GM18526 (cell line): ENCODE results near the gene PLEKHA8.

Experiments
- POLR2A ChIP-seq: IDR thresholded peaks from 3 replicates; pipeline ENCODE4 v1.6.1; 2011; ENCODE audit not compliant: insufficient read length; ENCODE audit errors: extremely low read depth

PLEKHA8 gene

DNA sequence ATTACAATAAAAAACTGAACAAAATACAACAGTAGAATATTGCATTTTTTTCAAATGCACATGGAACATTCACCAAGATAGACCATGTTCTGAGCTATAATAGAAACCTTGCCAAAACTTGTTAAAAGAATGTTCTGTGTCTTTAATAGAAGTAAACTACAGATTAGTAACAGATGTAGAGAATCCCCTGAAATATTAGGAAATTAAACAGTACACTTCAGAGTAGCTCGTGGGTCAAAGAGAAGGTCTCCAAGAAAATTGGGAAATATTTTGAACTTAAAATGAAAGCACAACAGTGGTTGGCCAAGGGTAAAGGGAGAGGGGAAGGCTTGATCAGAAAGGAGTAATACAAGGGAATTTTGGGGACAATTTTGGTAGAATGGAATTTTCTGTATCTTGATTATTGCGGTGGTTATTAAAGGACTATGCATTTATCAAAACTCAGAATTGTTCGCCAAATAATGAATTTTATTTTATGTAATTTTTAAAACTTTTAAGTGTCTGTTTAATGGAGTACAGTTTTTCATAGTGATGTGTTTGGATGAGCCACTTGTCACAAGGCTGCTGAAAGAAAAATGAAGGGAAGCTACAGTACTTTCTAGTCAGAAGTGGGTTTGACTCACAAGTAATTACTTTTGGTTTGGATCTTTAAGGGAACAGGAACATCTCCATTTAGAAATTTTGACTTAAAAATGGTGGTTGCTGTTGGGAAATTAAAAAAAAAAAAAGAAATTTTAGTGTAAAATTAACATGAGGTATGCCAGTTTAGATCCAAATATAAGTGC lies 10.2 kb downstream of the PLEKHA8 start:
- no peak for TF ChIP-seq POLR2A

DNA sequence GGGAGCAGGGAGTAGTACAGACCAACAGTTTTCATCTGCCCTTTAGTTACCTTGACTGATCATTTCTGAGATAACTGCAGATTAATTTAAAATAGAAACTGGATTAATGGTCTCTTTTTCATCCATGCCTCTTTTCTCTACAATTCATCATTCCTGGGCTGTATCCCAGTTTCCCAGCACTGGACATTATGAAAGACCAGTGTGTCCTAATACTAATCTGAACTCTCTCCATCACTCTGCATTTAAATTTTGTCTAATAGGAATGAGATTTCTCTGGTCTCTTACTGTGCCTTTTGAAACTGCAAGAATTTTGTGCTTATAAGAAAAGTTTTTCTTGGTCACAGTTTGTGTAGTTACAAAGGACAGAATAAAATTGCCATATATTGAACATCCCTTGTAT lies 12.7 kb downstream of the PLEKHA8 start:
- TF ChIP-seq POLR2A = no peak

DNA sequence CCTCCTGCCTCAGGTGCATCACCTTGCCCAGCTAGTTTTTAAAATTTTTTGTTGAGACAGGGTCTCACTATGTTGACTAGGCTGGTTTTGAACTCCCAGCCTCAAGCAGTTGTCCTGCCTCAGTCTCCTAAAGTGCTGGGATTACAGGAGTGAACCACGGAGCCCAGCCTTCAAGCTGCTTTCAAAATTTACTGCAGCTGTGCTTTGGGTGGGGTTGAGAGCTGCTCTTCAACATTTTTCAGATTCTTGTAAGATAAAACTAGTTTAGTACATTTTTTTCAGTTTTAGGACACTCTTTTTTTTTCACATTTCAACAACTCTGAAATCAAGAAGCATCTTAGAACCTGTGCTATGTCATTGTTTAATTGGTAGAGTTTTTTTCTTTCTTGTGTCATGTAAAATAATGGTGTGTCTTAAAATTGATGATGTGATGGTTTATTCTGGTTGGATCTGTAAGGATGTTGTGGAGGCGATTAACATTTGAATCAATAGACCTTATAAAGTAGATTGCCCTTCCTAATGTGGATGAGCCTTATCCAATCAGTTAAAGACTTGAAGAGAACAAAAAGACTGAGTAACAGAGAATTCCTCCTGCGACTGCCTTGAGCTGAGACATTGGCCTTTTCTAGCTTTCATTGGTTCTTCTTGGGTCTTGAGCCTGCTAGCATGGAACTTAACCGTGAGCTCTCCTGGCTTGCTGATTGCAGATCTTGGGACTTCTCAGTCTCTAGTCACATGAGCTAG lies 13.5 kb downstream of the PLEKHA8 start:
- no peak for TF ChIP-seq POLR2A

DNA sequence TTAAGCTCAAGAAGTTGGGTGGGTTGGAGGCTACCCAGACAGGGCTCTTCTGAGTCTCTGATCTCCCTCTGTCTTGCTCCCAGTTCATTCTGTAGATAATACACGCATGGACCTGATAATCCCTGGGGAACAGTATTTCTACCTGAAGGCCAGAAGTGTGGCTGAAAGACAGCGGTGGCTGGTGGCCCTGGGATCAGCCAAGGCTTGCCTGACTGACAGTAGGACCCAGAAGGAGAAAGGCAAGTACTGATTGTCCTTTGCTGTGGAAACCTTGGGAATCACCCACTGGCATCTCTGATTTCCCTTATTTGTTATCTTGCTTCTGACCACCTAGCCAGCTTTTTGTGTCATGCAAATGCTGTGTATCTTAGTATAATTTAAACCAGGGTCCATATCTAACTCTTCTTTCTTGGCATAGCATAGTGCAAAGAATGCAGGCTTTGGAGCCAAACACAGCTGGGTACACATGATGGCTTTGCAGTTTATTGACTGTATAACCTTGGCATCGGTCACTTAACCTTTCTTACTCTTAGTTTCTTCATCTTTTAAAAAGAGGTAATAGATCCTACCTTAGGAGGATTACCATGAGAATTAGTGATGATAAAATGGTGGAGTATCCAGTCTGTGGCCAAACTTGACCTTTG lies 18.0 kb downstream of the PLEKHA8 start:
- no peak for TF ChIP-seq POLR2A

DNA sequence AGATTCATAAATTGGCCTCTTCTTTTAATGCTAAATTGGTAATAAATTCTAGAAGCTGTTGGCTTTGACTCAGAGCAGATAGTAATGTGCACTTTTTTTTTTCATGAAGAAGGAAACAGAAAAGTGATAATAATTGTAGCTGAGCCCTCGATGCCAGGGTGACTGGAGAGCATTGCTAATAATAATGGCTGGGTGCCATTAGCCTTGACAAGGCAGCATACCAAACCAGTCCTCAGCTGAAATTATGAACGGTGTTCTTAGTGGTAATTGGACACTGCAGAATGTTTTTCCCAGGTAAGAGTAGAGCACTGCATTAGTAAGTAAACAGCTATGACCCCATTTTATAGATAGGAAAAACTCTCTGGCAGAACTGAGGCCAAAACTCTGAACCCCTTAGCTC lies 18.9 kb downstream of the PLEKHA8 start:
- TF ChIP-seq POLR2A = no peak

DNA sequence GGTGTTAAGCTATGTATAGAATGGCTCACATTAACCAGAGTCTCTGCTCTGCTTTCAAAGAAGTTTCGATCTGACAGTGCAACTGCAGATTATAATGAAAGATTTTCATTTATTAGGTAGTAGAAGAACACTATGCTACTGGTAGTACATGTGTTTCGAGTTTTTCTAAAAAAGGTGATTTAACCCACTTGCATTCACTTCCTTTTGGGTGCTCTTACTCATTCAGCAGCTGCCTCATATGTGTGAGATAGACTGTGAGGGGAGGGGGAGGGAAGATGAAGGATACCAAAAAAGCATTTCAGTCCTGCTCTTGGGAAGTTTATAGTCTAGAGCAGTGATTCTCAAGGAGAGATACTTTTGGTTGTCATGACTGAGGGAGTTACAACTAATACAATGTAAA lies 20.4 kb downstream of the PLEKHA8 start:
- TF ChIP-seq POLR2A = no peak

DNA sequence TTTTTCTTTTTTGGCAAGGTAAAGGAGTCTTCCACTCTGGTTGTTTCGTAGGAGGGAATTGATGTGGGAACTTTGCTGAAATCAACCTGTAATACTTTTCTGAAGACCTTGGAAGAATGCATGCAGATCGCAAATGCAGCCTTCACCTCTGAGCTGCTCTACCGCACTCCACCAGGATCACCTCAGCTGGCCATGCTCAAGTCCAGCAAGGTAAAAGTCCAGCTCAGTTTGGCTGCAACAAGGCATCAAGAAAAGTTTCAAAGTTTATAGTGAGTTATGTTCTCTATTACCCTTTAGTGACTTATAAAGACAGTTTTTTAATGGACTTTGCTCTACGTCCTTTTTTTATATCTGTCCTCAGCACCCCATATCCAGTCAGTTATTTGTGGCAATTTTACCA lies 21.0 kb downstream of the PLEKHA8 start:
- no peak for TF ChIP-seq POLR2A

DNA sequence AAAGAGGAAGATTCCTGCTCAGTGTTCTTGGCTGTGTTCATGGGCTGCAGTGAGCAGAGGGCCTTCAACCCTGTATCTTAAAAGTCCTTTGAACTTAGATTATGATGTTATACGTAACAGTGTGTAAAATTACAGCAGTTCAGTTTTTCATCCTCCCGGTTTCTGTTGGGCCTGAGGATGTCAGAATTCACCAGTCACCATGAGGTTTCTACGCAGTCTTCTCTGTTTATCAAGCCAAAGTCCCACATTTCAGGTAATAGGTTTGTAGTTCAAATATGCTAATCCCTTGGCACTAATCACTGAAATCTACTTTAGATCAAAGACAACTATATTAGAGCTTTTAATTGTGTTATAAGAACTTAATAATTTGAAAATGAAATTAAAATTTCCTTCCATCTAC lies 24.9 kb downstream of the PLEKHA8 start:
- no peak for TF ChIP-seq POLR2A

DNA sequence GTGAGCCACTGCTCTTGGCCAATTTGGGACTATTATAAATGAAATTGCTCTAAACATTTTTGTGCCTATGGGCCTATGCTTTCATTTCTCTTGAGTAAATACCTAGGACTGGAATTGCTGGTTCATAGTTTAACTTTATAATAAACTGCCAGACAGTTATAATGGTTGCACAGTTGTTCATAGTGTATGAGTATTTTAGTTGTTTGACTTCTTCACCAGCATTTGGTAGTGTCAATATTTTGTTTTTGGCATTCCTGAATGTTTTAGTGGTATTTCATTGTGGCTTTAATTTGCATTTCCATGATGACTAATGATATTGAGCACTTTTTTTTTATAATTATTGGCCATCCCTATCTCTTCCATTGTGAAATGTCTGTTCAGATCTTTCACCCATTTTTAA lies 29.5 kb downstream of the PLEKHA8 start:
- no peak for TF ChIP-seq POLR2A

DNA sequence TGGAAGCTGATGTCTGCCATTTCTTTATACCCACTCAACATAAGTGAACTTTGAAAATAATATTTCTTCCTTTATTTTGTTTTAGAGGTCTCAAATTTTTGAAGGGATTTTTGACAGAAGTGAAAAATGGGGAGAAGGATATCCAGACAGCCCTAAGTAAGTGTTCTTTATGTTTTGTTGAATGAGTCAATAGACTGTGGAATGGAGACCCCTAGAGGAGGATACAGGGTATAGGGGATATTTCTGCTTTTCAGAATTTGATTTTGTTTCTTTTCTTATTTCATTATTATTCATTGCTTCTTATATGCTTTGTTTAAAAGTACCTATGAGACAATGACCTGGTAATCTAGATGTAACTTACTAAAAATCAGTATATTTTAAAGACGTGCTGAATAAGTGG lies 34.4 kb downstream of the PLEKHA8 start:
- no peak for TF ChIP-seq POLR2A

DNA sequence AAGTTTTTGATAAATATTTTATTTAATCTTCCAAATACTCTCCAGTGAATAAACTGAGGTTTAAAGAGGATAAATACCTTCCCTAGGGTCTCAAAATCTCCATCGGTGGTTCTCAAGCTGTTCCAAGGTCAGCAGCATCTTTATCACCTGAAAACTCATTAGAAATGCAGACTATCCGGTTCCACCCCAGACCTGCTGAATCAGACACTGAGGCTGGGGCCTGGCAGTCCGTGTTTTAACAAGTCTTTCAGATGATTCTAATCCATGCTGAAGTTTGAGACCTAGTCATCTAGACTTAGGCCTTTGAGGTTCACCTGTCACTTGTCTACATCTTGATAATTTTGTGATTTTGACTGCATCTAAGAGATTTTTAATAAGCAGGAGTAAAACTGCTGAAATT lies 37.5 kb downstream of the PLEKHA8 start:
- TF ChIP-seq POLR2A = no peak

DNA sequence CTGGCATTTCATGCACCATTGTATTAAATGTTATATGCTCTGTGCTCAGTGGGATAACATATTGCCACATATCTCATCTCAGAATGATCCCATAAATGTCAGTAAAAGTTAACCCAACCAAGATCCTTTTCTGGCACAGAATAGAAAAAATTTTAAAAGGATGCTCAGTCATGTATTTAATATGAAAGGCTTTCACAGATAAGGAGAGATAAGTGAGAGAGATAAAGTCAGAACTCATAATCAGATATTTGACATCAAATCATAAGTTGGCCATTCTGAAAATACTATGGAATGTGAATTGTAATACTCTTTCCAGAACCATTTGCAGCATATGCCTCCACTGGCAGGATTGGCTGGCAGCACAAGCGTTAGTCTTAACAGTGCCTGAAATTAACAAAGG lies 38.5 kb downstream of the PLEKHA8 start:
- TF ChIP-seq POLR2A = no peak

DNA sequence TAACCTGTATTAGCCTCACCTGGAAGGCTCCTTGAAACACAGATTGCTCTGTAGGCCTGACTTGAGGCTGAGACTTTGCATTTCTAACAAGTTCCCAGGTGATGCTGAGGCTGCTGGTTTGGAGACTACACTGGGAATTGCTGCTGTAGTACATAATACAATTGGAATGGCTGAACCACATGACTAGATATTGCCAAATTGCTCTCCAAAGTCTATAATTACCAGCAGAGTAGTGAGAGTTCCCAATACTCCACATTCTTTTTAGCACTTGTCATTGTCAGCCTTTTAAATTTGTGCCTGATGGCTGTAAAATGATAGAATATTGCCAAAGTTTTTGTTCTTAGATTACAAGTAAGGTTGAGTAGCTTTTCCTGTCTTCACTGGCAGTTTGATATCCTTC lies 39.9 kb downstream of the PLEKHA8 start:
- TF ChIP-seq POLR2A = no peak

DNA sequence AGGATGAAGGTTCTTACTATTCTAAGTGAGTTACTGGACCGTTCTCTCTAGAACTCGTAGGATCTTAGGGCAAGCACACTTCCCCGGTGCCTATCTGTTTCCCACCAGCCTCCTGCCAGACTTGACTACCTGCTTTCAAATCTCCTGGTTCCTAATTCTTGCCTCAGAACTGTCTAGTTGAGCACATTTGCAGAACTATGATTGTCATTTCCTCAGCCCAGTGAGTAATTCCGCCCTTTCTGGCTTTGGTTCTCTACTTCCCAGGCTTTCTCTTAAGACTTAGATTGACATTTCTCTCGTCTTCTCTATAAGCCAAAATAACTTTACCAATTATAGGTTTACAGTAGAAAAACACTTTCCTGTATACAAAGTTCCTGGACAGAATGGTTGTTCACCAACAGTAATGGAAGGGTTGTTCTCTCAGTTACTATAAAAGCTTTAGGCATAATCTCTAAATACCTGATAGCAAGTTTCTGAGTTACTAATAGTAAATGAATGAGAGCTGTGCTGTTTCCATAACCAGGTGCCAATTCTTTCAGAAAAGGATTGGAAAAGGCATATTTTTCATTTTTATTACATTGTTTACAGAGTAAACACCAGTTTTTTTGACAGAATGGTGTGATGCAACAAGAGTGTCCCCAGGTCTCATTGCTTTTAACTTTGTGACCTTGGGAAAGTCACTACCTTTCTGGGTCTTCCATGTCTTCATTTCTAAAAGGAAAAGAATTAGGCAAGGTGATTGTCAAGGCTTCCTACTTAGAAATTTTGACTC lies 41.1 kb downstream of the PLEKHA8 start:
- TF ChIP-seq POLR2A = no peak

DNA sequence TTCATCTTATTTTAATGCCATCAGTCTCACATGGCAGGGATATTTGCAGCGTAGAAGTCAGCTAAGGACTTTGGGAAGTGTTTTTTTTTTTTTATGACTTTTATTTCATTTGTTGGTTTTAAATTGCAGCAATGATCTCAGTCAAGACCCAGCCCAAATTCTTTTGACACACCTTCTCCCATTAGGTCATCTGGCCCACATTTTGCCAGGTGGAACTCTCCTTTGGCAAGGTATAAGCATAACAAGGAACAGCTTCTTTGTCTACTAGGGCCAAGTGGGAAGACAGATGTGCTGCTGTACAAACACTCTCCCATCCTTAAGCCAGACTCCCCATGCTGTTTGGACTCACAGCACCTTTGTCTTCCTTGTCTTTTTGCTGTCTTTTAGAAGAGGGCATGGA lies 41.8 kb downstream of the PLEKHA8 start:
- TF ChIP-seq POLR2A = no peak
